ENCODE data around the gene CDKAL1.
"Not testable (repeated sequence)": the region's sequence is repeated elsewhere in the genome, so short reads cannot be mapped to it uniquely, and the experiment has no call there.

The CDKAL1 gene

GRCh38 chr6:20924094-20924493 is 389.8 kb downstream of the CDKAL1 start:
- DNase-seq (ENCODE audit: low read depth in 2 of 2) = not testable (repeated sequence)

GRCh38 chr6:20924911-20925543 is 390.8 kb downstream of the CDKAL1 start:
- no peak for DNase-seq (ENCODE audit: low read depth in 2 of 2)

DNA sequence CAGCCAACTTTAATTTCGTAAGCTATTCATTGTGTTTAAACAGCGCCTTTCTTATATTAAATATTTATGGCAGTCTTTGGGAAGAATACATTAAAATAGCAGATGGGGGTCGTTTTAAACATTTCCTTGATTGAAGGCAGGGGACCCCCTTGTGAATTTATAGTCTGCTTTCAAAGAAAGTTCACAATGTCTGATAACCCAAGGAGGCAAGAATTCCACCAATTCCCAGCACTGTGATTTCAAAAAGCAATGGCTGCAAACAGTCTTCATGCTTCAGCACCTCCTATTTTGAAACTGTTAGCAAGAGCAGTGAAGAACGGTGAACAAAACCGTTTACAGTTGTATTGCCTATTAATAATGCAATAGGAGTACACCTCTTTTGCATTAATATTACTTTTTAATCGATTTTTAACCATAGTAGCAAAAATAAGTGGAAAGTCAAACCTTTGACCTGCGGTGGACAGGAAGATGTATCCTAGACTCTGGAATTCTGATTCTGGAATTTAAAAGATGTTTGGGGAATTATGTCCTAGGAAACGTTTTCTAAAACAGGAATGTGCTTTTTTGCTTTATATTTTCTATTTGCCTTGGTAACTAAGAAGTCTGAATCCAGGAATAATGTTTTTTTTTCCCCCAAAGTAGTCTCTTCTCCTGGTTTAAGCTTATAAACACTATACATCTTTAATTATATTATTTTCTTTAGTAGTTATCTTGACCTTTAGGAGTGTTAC is 393.0 kb downstream of the CDKAL1 start:
- no peak for DNase-seq (ENCODE audit: low read depth in 2 of 2)

- no peak for DNase-seq (ENCODE audit: low read depth in 2 of 2)
These were observed 395.0 kb downstream of the CDKAL1 start for GRCh38 chr6:20929283-20929682.

GRCh38 chr6:20931093-20931492 is 396.8 kb downstream of the CDKAL1 start:
- DNase-seq (ENCODE audit: low read depth in 2 of 2) = no peak

DNA sequence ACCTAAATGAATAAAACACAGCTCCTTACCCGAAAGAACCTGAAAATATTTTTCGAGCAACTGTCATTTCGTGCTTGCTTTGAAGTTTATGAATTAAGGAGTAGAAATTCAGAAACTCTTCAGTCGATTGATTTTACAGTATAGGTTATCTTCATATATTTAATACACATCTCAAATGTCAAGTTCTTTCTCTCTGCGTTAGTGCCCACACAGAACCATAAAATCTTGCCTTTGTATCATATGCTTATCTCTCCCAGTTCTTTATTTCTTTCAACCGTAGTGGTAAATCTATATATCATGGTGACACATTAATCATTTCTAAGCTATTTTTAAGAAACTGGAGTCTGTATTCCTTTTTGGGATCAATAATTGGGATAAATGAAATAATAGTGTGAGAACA is 397.5 kb downstream of the CDKAL1 start:
- DNase-seq (ENCODE audit: low read depth in 2 of 2) = no peak

DNA sequence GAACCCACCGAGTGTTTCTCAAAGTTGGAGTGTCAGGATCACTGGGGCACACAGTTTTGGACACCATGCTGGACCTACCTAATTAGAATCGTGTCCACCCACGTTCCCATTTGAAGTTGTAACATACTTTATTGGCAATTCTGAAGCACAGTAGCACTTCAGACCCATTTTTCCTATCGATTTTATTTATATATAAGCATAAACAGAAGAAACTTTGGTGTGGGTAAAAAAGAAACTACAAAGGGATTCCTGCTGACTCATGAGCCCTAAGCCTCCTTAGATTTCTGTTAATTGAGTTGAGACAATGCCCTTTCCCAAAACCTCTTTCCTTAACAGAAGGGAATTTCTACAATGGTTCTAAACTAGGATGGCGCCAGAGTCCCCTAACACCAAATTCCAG is 398.0 kb downstream of the CDKAL1 start:
- DNase-seq (ENCODE audit: low read depth in 2 of 2) = no peak

DNA sequence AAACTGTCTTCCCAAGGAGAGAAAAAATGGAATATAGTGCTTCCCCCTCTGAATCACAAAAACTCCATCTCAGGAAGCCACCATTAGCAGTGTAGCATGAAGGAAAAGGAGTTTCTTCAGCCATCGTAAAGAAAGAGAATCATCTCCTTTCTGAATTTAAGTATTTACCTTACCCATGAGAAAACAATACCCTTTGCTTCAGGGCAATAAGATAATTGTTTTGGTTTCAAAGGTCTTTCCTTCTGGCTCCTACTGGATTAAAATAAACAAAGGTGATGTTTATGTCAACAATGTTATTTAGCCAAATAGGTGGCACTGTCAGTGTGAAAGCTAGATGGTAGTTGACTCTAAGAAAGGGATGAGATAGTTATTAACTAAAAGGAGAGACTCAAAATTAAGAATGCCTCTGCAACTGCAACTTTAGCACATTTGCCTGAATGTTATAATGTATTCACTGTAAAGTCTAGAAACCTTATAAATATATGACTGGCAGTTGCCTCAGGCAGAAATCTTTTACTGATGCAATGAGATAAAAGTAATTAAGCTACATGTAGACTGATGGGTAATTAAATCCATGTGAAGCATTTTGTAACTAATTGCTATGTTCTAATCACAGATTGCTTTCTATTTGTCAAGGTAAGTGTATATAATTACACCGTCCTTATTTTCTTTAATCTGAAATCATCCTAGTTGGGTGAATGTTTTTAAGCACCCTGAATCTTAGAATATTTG is 399.0 kb downstream of the CDKAL1 start:
- no peak for DNase-seq (ENCODE audit: low read depth in 2 of 2)

DNA sequence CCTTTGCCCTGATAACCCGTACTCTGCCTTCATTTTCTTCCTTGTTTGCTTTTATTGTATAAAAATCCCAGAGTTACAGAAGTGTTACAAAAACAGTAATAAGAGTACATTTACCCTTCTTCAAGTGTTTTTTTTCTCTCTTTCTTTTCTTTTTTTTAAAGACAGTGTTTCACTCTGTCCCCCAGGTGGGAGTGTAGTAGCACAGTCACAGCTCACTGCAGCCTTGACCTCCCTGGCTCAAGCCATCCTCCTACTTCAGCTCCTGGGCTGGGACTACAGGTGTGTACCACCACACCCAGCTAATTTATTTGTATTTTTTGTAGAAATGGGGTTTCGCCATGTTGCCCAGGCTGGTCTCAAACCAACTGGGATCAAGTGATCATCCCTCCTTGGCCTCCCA is 402.7 kb downstream of the CDKAL1 start:
- no peak for DNase-seq (ENCODE audit: low read depth in 2 of 2)

DNA sequence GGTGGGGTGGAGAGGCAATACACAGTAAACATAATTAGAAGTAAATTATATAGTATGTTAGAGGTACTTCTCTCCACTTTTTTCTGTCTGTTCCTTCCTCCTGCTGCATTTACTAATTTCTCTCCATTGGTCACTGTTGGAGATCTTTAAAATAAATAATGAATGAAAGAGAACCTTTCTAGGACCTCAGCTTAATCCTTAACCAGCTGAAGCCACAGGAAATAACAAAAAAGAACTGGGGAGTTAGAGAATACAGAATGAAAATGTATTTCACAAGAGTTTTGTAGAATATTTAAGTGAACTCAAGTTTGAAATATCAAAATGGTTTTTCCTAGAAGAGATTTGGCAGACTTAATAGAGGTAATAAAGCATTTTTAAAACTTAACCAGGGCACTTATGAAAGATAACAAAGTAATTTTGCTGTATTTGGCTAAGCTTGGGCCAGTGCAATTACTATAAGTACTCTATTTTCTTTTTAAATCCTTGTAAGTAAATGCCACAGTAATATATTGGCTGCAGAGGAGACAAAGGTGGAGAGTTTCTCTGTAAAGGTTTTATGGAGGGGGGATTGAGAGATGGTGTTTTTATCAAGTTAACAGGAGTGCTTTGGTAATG is 405.0 kb downstream of the CDKAL1 start:
- no peak for DNase-seq (ENCODE audit: low read depth in 2 of 2)

GRCh38 chr6:20943040-20943627 is 408.9 kb downstream of the CDKAL1 start:
- DNase-seq (ENCODE audit: low read depth in 2 of 2) = no peak

GRCh38 chr6:20943922-20944321 is 409.7 kb downstream of the CDKAL1 start:
- no peak for DNase-seq (ENCODE audit: low read depth in 2 of 2)

- no peak for DNase-seq (ENCODE audit: low read depth in 2 of 2)
These were observed 411.8 kb downstream of the CDKAL1 start for GRCh38 chr6:20946022-20946421.

GRCh38 chr6:20946890-20947289 is 412.6 kb downstream of the CDKAL1 start:
- DNase-seq (ENCODE audit: low read depth in 2 of 2) = no peak

DNA sequence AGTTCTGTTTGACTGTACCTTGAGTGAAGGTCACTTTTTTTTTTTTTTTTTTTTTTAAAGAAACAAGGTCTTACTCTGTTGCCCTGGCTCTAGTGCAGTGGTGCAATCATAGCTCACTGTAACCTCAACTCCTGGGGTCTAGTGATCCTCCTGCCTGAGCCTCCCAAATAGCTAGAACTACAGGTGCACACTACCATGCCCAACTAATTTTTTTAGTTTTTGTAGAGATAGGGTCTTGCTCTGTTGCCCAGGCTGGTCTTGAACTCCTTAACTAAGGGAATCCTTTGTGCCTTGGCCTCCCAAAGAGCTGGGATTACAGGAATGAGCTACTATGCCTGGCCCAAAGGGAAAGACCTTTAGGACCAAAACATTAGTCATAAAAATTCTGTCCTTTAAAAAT is 413.7 kb downstream of the CDKAL1 start:
- DNase-seq (ENCODE audit: low read depth in 2 of 2) = no peak

- no peak for DNase-seq (ENCODE audit: low read depth in 2 of 2)
These were observed 414.3 kb downstream of the CDKAL1 start for GRCh38 chr6:20948556-20948955.

DNA sequence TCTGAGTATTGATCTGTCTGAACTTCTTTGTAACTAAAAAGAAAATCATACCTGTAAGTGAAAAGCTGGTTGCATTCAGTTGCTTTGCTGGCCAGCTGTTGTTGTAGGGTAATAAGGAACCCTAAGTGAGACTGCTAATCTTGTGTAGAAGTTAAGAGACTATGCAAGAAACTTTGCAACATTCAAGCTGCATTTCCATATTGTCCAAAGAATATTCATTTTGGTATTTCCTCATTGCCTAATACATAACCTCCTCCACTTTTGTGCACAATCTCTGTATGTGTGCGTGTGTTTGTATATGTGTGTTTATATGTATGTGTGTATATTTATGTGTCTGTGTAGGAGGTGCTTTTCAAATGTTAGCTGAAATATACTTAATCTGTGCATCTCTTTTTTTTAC is 414.9 kb downstream of the CDKAL1 start:
- DNase-seq (ENCODE audit: low read depth in 2 of 2) = no peak

DNA sequence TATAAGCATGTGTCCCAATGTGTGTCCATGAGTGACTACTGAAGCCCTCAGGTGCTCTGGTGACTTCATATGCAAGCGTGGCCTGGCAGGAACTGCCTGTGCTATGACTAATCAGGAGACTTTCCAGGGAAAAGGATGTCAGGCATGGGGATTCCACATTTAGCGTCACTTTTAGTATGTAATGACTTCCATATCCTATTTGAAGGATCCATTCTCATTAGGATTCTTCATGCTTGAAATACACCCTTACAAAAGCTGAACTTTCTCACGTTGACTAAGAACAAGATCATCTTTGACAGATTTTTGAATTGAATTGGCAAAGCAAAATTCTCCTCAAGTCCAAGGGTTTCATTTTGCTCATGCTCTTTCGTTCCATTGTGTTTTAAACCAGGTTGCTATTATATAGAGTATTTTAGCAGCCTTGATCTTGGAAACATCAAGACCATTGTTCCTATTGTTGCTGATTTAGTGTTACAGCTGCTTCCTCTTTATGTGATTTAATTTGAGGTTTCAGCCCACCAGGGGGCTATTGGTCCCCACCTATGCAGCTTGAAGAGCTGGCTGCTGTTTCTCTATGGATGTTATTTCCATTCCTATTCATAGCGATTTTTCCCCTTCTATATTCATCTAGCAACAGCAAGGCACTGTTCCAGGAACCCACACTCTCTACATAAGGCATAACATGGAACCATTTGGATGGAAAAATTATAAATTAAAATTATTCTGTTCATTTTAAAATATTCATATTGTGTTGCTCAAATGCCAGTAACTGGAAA is 418.6 kb downstream of the CDKAL1 start:
- no peak for DNase-seq (ENCODE audit: low read depth in 2 of 2)

- no peak for DNase-seq (ENCODE audit: low read depth in 2 of 2)
These were observed 420.1 kb downstream of the CDKAL1 start for GRCh38 chr6:20954315-20954714.

DNA sequence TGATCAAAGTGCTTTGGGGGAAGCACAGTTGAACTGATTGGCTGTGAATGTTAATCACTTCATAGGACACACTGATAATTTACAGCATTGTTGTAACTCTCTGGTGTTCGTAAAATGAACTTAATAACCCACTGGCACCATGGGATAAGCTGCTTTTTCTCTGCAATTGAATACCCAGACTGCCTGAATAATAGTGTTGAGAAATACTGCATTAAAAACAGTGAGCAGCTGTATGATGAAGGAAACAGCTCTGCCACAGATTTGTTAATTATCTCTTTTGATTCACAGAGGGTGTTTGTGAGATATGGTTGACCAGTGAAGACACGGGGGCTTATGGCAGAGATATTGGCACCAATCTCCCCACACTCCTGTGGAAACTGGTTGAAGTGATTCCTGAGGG is 420.9 kb downstream of the CDKAL1 start:
- DNase-seq (ENCODE audit: low read depth in 2 of 2) = no peak

- no peak for DNase-seq (ENCODE audit: low read depth in 2 of 2)
These were observed 421.5 kb downstream of the CDKAL1 start for GRCh38 chr6:20955751-20956150.

All from stimulated activated CD4-positive, alpha-beta T cell treated with anti-CD3 and anti-CD28 coated beads, Interleukin-4, amount 100 ng/mL, for 48 hours (primary cell).